Suprapubic skin (tissue), 4 donors: ENCODE measurements around the gene ADGRF3.

Source experiments
- EP300 ChIP-seq: sonication (generic); formaldehyde crosslinking; IDR thresholded peaks from one replicate; pipeline ENCODE4 v1.6.1; 2017; ENCODE audit warnings: antibody characterized with exemption
- POLR2A ChIP-seq, 2 donors: fragments of 450-650 bp; IDR thresholded peaks; one replicate each; pipeline ENCODE4 v1.6.1; 2017; ENCODE audit warnings: antibody characterized with exemption in 2 of 2, mild to moderate bottlenecking in 2 of 2, moderate library complexity in 2 of 2
- POLR2AphosphoS5 ChIP-seq, 3 donors: sonication (generic); formaldehyde crosslinking; IDR thresholded peaks; one replicate each; pipeline ENCODE4 v1.6.1; 2017; ENCODE audit warnings: antibody characterized with exemption in 3 of 3
- TF ChIP-seq, protein P1 (sequence below), 2 donors: fragments of 200-600 bp in 1 of 2; fragments of 450-650 bp in 1 of 2; sonication (generic) in 1 of 2; IDR thresholded peaks; one replicate each; pipeline ENCODE4 v1.5.1; 2016 to 2019; ENCODE audit warnings: antibody characterized with exemption in 2 of 2, mild to moderate bottlenecking in 1 of 2, moderate library complexity in 1 of 2

DNA sequence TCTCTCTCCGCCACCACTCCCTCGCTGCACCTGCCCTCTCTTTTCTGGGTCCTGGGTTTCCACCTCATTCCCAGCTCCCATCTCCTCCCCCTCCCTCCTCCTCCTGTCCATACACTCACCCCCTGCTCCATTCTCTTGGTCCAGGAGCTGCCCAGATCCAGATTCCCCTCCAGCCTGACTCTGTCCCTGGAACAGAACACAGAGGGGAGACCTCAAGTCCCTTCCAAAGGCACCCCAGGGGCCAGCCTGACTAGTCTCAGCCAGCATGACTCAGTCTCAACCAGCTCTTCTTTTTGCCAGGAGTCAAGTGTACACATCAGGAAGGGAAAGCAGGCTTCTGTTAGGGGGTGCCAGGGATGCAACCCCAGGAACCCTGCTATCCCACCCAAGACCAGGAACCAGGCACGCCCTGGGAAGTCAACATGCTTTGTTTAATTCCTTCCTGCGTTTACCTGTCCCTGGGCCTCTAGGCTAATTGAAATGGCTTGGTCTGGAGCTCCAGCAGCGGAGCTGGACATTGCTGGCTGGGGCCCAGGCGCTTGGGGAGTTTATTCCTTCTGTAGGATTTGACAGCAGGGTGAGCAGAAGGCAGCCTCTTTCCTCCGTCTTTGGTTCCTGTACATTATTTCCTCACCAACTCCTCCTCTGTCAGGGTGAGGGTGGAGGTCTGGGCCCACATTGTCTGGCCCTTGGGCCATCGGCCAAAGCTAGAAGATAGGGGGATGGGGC lies 29.0 kb downstream of the ADGRF3 start:
- TF ChIP-seq EP300 = no peak
- TF ChIP-seq, protein P1, sequence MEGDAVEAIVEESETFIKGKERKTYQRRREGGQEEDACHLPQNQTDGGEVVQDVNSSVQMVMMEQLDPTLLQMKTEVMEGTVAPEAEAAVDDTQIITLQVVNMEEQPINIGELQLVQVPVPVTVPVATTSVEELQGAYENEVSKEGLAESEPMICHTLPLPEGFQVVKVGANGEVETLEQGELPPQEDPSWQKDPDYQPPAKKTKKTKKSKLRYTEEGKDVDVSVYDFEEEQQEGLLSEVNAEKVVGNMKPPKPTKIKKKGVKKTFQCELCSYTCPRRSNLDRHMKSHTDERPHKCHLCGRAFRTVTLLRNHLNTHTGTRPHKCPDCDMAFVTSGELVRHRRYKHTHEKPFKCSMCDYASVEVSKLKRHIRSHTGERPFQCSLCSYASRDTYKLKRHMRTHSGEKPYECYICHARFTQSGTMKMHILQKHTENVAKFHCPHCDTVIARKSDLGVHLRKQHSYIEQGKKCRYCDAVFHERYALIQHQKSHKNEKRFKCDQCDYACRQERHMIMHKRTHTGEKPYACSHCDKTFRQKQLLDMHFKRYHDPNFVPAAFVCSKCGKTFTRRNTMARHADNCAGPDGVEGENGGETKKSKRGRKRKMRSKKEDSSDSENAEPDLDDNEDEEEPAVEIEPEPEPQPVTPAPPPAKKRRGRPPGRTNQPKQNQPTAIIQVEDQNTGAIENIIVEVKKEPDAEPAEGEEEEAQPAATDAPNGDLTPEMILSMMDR (IDR thresholded peaks at IDR 0.05) = no peak
- no peak for TF ChIP-seq POLR2A (IDR thresholded peaks at IDR 0.05)
- TF ChIP-seq POLR2AphosphoS5 (IDR thresholded peaks at IDR 0.05) = no peak
